ENCODE data around the gene ZNF467. TPM values are rescaled to one million over a fixed set of nuclear protein-coding genes. Genes with fewer than 3 reads are reported as not detected.

The ZNF467 gene
- total RNA-seq, 4 donors from 2014 or later, result 4.2 to 15.4 (median 9.3) TPM

- TF ChIP-seq EP300 (IDR thresholded peaks at IDR 0.05) (no peak), POLR2AphosphoS5 (IDR thresholded peaks at IDR 0.05) (no peak), CTCF (IDR thresholded peaks at IDR 0.05) (no peak), POLR2A (IDR thresholded peaks at IDR 0.05) (no peak)
- no peaks in the 10 kb centered on the region for H3K4me1 ChIP-seq
- H3K9me3 ChIP-seq, result no peaks in the 10 kb centered on the region
- no peak overlapping the region for H3K4me3 ChIP-seq
- no peaks in the 10 kb centered on the region for H3K36me3 ChIP-seq
- H3K27ac ChIP-seq, result no peak overlapping the region
- no peak for ATAC-seq
- peaks cover 19% of the 10 kb centered on the region for H3K27me3 ChIP-seq
- WGBS, 2 donors (ENCODE audit: low coverage in 1 of 2), result 93% methylated on average over 3 of the region's 15 CpGs; no CpG with 5 or more reads in 1 of the 2 donors
Measured at GRCh38 chr7:149814494-149814893, 41.1 kb upstream of the ZNF467 start.

DNA sequence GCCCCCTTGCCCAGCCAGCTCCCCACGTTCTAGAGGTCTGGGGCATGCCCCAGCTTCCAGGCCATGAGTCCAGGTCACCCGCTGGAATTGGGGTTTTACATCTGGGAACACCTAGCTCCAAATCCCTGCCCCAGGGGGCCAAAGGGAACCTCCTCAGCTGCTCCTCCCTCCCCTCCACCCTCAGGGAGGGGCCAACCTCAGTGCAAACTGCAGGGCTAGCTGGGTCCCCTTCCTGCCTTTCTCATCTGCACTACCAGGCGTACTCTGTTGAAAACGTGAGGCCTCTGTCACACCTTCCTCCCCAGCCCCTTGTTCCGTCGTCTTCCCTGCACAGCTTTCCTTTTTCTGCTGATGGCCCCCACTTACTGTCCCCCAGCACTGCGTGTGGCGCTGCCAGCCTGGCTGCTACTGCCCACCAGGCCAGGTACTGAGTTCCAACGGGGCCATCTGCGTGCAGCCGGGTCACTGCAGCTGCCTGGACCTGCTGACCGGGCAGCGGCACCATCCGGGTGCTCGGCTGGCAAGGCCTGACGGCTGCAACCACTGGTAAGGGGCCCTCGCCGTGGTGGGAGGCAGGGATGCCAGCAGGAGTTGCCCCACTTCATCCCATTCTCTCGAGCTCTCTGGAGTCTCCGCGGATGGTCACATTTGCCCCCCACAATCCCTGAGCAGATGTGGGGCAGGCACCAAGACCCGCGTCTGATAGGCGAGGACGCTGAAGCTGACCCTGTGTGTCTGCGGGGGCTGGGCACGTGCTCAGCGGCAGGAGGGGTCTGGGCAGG, 40.1 kb upstream of the ZNF467 start:
- 60 to 62% methylated on average over 6 to 8 of the region's 28 CpGs for WGBS, 2 donors (ENCODE audit: low coverage in 1 of 2)
- Histone ChIP-seq H3K4me1 (no peaks in the 10 kb centered on the region), H3K36me3 (no peaks in the 10 kb centered on the region), H3K27ac (no peak overlapping the region), H3K4me3 (no peak overlapping the region), H3K27me3 (peaks cover 23% of the 10 kb centered on the region), H3K9me3 (no peaks in the 10 kb centered on the region)
- no peak for ATAC-seq
- no peak for TF ChIP-seq POLR2AphosphoS5 (IDR thresholded peaks at IDR 0.05)
- no peak for TF ChIP-seq POLR2A (IDR thresholded peaks at IDR 0.05)
- TF ChIP-seq EP300 (IDR thresholded peaks at IDR 0.05), result no peak
- TF ChIP-seq CTCF (IDR thresholded peaks at IDR 0.05), result no peak

- Histone ChIP-seq H3K4me3 (no peak overlapping the region), H3K4me1 (no peaks in the 10 kb centered on the region), H3K27ac (no peak overlapping the region), H3K36me3 (no peaks in the 10 kb centered on the region), H3K27me3 (peaks cover 23% of the 10 kb centered on the region), H3K9me3 (no peaks in the 10 kb centered on the region)
- TF ChIP-seq POLR2AphosphoS5 (IDR thresholded peaks at IDR 0.05), result no peak
- no peak for TF ChIP-seq POLR2A (IDR thresholded peaks at IDR 0.05)
- no peak for TF ChIP-seq CTCF (IDR thresholded peaks at IDR 0.05)
- TF ChIP-seq EP300 (IDR thresholded peaks at IDR 0.05), result no peak
- ATAC-seq, result no peak
- no CpG with 5 or more reads among the region's 16 CpGs for WGBS, 2 donors (ENCODE audit: low coverage in 1 of 2)
Measured at GRCh38 chr7:149811831-149812490, 38.6 kb upstream of the ZNF467 start.

- no peak overlapping the region for H3K4me3 ChIP-seq
- no peaks in the 10 kb centered on the region for H3K36me3 ChIP-seq
- H3K27me3 ChIP-seq, result peaks cover 29% of the 10 kb centered on the region
- no peak overlapping the region for H3K27ac ChIP-seq
- no peak for ATAC-seq
- no peaks in the 10 kb centered on the region for H3K9me3 ChIP-seq
- WGBS, 2 donors (ENCODE audit: low coverage in 1 of 2), result 0 to 33% methylated on average over 1 of the region's 3 CpGs
- H3K4me1 ChIP-seq, result no peaks in the 10 kb centered on the region
- no peak for TF ChIP-seq EP300 (IDR thresholded peaks at IDR 0.05)
- no peak for TF ChIP-seq POLR2A (IDR thresholded peaks at IDR 0.05)
- TF ChIP-seq POLR2AphosphoS5 (IDR thresholded peaks at IDR 0.05), result no peak
- no peak for TF ChIP-seq CTCF (IDR thresholded peaks at IDR 0.05)
Measured at GRCh38 chr7:149811221-149811620, 37.8 kb upstream of the ZNF467 start.

GRCh38 chr7:149809215-149809614, 35.8 kb upstream of the ZNF467 start:
- WGBS, 2 donors (ENCODE audit: low coverage in 1 of 2), result no CpG with 5 or more reads among the region's 2 CpGs
- no peak for ATAC-seq
- H3K4me3 ChIP-seq, result no peak overlapping the region

More at GRCh38 chr7:149809215-149809614, 35.8 kb upstream of the ZNF467 start:
- H3K27ac ChIP-seq, result no peak overlapping the region
- TF ChIP-seq CTCF (IDR thresholded peaks at IDR 0.05) (no peak), EP300 (IDR thresholded peaks at IDR 0.05) (no peak), POLR2A (IDR thresholded peaks at IDR 0.05) (no peak), POLR2AphosphoS5 (IDR thresholded peaks at IDR 0.05) (no peak)
- H3K36me3 ChIP-seq, result no peaks in the 10 kb centered on the region
- H3K27me3 ChIP-seq, result peaks cover 11% of the 10 kb centered on the region
- no peaks in the 10 kb centered on the region for H3K4me1 ChIP-seq
- no peaks in the 10 kb centered on the region for H3K9me3 ChIP-seq
